AG09309 (cell line): Measurements from ENCODE around the gene FAIM2.

Source experiments
- DNase-seq: peaks from one replicate; pipeline ENCODE4 v3.0.0-alpha.2; 2010; ENCODE audit warnings: low read depth
- H3K4me3 ChIP-seq: 2 replicates; pipeline ENCODE4 v1.5.1; 2011; ENCODE audit warnings: mild to moderate bottlenecking, low read depth, low read length, moderate library complexity; ENCODE audit not compliant: control insufficient read depth
- TF ChIP-seq, protein P1 (sequence below): IDR thresholded peaks from 2 replicates; pipeline ENCODE4 v1.5.1; 2011; ENCODE audit warnings: mild to moderate bottlenecking, low read depth, low read length, inconsistent platforms; ENCODE audit not compliant: insufficient read depth, control insufficient read depth; ENCODE audit errors: missing control alignments

Gene FAIM2

DNA sequence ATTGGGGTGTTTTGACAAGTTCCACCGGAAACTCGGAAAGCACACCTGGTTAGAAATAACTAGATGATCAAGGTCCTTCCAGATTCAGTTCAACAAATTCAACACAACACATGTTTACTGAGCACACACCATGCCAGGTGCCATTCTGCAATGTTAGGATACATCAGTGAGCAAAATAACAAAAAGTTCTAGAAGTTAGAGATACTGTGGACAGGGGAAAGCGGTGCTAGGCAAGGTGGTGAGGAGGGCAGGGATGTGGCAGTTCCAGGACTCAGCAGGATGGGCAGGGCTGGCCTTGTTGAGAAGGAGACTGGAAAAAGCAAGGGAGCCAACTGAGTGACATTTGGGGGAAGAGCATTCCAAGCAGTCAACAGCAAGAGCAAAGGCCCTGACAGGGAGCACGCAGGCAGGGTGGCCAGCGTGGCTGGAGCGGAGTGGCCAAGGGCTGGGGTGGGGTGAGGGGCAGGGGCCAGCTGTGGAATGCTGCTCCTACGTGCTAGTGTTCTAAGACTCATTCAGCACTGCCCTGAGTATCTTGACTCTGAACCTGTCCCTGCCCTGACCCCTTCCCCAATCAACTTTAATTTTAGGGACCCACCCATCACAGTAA, 19.4 kb upstream of the FAIM2 start:
- H3K4me3 ChIP-seq, result no peak overlapping the region
- DNase-seq, result no peak
- TF ChIP-seq, protein P1, sequence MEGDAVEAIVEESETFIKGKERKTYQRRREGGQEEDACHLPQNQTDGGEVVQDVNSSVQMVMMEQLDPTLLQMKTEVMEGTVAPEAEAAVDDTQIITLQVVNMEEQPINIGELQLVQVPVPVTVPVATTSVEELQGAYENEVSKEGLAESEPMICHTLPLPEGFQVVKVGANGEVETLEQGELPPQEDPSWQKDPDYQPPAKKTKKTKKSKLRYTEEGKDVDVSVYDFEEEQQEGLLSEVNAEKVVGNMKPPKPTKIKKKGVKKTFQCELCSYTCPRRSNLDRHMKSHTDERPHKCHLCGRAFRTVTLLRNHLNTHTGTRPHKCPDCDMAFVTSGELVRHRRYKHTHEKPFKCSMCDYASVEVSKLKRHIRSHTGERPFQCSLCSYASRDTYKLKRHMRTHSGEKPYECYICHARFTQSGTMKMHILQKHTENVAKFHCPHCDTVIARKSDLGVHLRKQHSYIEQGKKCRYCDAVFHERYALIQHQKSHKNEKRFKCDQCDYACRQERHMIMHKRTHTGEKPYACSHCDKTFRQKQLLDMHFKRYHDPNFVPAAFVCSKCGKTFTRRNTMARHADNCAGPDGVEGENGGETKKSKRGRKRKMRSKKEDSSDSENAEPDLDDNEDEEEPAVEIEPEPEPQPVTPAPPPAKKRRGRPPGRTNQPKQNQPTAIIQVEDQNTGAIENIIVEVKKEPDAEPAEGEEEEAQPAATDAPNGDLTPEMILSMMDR, result no peak

DNA sequence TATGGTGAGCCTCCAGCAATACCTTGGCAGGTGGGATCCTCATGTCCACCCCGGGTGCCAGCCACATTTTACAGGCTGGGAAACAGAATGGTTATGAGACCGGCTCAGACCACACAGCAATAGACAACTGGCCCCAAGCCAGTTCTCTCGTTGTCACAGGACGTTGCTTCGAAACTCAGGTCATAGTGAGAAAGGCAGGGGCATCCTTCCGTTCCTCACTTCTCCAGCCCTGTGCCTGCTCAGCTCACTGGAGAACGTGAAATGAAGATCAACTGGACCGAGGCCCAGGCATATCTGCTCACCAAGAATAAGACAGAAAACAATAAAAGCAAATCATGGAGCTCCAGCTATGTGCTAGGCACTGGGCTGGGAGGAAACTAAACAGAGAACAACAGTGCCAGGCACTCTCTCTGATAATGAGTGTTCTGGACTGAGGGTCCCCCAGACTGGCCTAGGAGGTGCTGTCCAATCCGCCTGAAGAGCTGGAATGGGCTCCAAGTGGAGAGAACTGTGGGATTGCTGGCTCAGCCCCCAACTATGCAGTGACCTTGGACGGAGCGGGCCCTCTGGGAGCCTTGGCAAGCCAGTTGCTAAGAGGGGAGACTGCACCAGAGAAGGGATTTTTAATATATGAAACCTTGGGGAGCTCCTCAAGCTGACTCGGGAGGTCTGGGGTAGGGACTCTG, 18.8 kb upstream of the FAIM2 start:
- no peak for DNase-seq
- TF ChIP-seq, protein P1, result no peak
- no peak overlapping the region for H3K4me3 ChIP-seq

DNA sequence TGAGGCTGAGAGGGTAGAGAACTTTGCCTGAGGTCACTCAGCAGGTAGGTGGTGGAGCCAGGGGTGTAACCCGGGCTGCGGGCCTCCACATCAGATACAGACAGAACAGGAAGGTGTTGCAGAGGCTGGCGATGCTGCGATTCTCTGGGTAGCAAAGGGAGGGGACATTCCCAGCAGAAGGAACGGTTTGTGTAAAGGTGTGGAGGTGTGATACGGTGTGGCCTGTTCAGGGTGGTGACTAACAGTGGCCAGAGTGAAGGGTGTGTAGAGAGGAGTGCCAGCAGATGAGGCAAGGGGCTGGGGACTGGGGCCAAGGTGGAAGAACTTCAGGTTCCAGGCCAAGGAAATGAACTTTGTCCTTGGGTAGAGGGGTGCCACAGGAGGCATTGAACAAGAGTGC, 18.2 kb upstream of the FAIM2 start:
- TF ChIP-seq, protein P1, result no peak
- no peak overlapping the region for H3K4me3 ChIP-seq
- no peak for DNase-seq

DNA sequence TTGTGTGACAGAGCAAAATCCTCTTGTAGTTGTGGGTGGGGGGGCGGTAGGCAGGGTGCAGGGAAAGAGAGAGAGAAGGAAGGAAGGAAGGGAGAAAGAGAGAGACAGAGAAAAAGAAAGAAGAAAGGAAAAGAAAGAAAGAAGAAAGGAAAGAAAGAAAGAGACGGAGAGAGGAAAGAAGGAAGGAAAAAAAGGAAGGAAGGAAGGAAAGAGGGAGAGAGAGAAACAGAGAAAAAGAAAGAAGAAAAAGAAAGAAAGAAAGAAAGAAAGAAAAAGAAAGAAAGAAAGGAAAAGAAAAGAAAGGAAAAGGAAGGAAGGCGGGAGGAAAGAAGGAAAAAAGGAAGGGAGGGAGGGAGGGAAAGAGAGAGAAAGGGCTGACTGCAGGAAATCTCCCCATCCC, 17.6 kb upstream of the FAIM2 start:
- no peak for DNase-seq
- TF ChIP-seq, protein P1, result no peak
- H3K4me3 ChIP-seq, result no peak overlapping the region

DNA sequence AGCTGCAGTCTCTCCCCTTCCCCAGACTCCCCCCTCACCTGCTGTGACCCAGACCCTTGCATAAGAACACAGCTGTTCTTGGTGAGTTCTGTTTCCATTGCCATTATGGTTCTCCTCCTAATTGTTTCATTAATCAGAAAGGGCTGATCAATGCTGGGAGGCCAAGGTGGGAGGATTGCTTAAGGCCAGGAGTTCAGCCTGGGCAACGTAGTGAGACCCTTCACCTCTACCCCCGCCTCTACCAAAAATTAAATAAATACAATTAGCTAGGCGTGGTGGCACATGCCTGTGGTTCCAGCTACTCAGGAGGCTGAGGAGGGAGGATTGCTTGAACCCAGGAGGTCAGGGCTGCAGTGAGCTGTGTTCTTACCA, 17.2 kb upstream of the FAIM2 start:
- no peak overlapping the region for H3K4me3 ChIP-seq
- no peak for DNase-seq
- TF ChIP-seq, protein P1, result no peak

DNA sequence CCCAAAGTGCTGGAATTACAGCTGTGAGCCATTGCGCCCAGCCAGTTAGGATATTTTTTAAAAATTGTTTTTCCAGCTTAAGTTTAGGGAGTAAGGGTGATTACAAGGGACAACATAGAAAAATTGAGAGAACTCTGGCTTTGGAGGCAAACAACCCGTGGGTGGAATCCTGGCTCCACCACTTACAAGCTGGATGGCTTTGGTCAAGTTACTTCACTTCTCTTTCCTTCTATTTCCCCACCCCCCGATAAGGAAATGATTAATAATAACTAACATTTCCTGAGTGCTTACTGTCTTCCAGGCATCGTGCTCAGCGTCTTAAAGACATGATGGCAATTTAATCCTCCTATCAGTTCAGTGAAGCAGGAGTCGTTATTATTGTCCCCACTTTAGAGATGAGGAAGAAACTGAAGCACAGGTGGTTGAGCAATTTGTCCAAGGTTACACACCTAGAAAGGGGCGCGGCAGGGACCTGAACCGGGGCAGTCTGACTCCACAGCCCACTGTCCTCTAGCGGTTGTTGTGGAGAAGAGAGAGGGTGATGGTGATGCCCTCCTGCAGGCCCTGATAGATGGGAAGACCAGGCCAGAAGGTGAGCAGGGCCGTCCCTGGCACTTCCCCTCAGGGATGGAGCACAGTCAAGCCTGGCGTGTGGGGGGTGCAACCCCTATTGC, 16.7 kb upstream of the FAIM2 start:
- TF ChIP-seq, protein P1, result no peak
- DNase-seq, result no peak
- H3K4me3 ChIP-seq, result no peak overlapping the region
